ENCODE data around the gene IL22RA2.

Gene IL22RA2

DNA sequence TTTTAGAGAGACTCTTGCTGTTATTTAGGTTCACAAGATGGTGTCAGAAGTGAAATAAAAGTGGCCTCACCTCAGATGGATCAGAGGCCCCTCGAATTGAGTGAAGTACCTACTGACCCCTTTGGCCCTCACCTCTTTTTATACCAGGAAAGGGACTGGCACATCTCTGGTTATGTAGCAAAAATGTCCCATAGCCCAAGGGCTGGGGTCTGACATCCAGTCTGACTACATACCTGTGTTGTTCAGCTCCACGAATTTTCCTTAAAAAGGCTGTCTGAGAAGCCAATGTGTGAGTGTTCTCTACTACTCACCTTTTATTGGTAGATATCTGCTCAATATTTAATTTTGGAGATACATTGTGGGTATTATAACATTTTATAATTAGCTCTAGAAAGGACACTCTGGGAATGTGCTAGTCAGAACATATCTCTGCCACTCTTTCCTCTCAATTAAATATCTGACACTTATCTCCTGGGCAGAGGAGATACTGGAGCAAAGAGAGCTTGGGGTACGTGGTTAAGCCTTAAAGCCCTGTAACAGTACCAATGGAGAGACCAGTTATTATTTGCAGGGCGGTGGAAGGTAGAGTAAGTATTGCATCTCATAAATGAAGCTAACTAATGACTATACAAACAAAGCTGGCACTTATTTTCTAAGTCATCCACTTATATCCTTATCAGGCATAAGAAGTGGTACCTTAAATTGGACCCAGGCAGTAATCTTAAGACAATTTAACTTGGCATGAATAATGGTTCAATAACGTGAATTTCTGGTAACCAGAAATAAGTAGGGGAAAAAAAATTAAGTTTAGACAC, 20.0 kb upstream of the IL22RA2 start:
- DNase-seq: no peak

DNA sequence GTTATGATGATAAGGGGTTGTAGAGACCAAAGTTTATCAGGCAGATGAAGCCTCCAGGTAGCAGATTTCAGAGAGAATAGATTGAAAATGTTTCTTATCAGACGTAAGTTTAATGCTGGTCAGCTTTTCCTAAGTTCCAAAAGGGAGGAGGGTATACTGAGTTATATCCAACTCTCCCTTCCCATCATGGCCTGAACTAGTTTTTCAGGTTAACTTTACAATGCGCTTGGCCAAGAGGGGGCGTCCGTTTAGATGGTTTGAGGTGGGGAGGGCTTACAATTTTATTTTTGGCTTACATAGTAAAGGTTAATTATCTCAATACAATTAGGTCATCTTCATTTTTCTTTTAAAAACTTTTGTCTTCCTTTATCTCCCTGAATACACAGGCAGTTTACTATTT, 19.4 kb upstream of the IL22RA2 start:
- no peak for DNase-seq

DNA sequence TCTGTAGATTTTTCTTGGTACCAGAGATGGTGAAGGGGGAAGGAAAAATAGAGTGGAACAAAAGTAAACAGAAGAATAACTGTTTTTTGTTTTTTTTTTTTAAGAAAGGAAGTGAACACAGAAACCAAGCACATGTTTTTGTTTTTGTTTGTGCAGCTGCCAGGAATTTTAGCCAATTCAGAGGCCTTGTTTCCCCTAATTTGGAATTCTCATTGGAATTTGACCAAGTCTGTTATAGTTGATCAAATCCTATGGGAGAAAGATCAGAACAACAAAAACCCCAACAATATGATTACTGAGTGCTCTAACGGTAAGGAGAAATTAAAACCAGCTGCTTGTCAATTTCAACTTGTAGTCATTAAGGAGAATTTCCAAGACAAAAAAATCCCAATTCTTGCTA, 18.2 kb upstream of the IL22RA2 start:
- DNase-seq: no peak

- DNase-seq: no peak
Observed at GRCh38 chr6:137191236-137191635, 17.8 kb upstream of the IL22RA2 start.

GRCh38 chr6:137190583-137191094, 17.2 kb upstream of the IL22RA2 start:
- DNase-seq: no peak

- DNase-seq: no peak
Observed at GRCh38 chr6:137188855-137189254, 15.4 kb upstream of the IL22RA2 start.

DNA sequence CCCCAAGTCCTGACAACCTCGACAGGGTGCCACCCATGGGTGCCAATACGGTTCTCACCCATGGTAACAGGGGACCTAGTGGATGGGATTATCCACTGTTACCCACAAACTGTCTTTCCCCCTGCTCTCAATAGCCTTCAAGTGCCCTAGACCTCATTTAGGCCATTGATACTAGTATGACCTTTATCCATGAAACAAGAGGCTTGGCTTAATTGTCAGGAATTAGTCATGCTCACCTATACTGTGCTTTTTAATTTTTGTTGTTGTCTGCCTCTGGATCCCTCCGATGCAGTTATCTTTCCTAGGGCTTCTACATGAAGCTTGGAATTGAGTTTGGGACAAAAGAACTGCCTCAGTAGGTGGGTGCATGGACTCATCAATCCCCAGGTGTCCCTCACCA, 11.8 kb upstream of the IL22RA2 start:
- no peak for DNase-seq

DNA sequence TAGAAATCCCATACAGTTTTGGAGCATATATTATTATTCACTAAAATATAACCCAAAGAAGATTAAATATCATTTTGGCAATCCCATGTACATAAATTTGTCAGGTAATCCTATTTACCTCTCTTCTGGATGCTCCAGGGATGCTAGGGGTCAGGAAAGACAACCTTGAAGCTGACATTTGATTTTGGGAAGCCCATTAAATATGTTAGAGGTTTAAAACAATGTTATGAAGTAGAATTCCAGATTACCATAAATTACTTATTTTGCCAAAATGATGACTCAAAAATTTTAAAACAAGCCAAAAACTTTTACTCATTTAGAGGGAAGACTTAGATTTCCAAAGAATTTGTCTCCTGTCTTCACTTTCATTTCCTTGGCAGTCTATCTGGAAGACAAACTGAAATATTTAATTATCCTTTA, 9.2 kb upstream of the IL22RA2 start:
- no peak for DNase-seq

GRCh38 chr6:137181891-137182653, 8.6 kb upstream of the IL22RA2 start:
- no peak for DNase-seq

DNA sequence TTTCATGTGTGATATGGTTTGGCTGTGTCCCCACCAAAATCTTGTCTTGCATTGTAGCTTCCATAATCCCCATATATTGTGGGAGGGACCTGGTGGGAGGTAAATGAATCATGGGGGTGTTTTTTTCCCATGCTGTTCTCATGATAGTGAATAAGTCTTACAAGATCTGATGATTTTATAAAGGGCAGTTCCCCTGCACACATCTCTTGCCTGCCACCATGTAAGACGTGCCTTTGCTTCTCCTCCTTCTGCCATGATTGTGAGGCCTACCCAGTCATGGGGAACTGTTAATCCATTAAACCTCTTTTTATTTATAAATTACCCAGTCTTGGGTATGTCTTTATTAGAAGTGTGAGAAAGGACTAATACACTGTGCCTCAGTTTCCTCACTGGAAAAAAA, 4.2 kb upstream of the IL22RA2 start:
- no peak for DNase-seq

DNA sequence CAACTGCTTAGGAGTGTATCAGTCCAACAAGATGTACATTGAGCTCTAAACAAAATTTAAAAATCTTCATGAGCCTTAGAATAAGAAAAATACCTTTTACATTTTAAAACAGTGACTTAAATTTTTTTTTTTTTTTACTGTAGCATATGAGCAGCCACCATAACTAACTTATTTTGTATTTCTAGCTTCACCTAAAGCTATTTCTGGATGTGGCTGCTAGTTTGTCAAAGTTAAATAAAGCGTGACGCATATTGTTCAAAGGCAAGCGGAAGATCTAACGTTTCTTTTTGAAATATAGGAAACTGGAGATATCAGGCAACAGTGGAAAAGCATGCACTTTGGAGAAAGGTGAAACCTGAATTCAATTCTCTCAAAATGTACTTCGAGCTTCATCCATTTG, 3.3 kb upstream of the IL22RA2 start:
- no peak for DNase-seq

GRCh38 chr6:137175868-137176245, 2.4 kb upstream of the IL22RA2 start:
- no peak for DNase-seq

- no peak for DNase-seq
Observed at GRCh38 chr6:137175157-137175867, 1.9 kb upstream of the IL22RA2 start.

- DNase-seq: no peak
Observed at GRCh38 chr6:137172734-137173431, 561 bp downstream of the IL22RA2 start.

DNA sequence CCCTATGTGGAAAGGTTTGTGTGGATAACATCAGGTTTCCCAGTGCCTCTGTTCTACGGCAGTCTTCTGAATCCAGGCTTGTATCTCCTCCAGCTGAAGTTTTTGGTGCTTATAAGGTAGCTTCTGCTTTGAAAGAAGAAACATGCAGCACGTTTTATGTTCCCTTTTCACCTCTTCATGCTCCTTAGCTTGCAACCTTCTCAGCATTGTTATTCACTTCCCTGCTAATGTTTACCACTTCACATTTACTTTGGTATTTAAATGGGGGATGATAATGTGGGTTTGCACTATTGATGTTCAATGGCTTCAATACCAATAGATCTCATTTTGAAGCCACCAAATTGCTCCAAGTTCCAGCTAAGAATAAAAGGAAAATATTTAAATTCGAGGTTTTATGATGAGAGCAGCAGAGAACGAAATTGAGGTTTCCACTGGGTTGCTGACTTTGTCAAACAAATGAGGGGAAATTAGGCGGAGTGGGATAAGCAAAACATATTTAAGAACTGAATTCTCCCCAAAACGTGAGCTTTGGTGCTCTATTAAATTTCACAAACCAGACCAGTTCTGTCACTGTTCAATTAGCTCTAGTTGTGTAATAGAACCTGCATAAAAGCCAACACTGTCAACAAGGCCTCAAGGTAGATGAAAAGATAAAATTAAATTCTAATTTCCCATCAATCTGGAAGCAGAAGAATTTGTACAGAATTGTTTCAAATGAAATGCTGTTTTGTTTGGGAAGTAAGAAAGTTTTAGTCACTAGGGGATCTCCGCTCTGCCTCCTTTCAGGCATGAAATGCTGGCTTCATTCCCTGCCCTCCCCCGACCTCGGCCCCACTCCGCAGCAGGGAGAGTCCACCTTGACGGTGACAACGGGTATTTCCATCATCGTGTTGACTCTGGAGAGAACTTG, 1.4 kb downstream of the IL22RA2 start:
- DNase-seq: no peak

GRCh38 chr6:137171053-137171374, 2.4 kb downstream of the IL22RA2 start:
- DNase-seq: no peak

DNA sequence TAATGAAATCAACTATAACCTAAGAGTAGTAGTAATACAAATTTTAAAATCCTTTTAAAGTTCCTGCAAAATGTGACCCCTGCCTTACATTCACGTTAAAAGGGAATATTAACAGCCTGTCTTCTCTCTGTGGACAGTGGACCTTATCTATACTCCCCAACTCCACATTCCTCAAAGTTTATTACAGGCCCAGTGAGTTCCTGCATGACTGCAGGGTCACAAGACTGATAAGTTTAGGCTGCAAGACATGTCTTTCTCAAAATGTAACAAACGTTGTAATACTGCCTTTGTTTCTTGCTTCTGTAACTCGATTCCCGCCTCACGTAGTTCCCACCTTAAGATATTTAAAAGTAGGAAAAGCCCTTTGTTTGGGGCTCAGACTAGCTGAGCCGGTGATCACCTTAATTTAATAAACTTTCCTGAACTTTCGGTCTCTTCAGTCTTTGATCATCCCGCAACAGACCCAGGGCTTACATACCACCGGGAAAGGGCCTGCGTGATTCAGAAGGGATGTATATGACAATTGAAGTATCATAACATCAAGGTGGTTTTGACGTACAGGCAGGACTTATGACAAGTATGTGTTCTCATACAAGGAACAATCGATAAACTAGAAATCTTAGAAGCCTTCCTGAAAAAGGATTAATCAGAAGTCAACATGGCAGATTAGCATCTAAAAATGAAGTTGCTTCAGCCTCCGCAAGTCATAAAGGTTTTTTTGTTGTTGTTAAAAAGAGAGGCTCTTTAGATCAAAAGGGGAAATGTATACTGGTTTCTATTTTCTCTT, 3.0 kb downstream of the IL22RA2 start:
- no peak for DNase-seq

GRCh38 chr6:137167702-137168377, 5.6 kb downstream of the IL22RA2 start:
- no peak for DNase-seq

DNA sequence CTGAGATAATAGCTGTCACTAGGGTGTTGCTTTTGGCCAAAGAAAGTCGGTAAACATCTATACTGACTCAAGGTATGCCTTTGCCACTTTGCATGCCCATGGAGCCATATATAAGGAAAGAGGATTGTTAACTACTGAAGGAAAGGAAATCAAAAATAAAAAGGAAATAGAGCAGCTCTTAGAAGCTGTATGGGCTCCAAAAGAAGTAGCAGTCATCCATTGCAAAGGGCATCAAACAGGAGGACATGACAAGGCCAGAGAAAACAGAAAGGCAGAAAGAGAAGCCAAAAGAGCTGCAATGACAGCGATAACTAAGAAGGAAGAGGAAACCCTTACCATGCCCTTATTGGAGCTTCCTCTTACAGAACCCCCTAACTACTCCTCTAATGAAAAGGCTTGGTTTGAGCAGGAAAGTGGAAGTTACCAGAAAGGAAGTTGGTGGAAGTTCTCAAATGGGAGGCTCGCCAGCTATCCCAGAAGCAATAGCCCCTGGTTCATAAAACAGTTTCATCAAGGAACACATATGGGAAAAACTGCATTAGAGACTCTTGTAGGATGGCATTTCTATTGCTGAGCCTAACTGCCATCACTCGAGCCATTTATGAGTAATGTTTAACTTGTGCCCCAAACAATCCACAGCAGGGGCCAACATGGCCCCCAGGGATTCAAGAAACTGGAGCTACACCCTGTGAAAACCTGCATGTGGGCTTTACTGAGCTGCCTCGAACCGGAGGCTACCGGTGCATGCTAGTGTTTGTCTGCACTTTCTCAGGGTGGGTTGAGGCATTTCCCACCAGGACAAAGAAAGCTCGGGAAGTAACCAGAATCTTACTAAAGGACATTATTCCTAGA, 7.0 kb downstream of the IL22RA2 start:
- no peak for DNase-seq

Measured in effector CD4-positive, alpha-beta T cell (primary cell).